Stimulated activated CD8-positive, alpha-beta memory T cell treated with anti-CD3 and anti-CD28 coated beads, Interleukin-12 subunit alpha, Interleukin-12 subunit beta, amount 100 ng/mL, for 24 hours (primary cell): ENCODE measurements around the gene OR10J4.
"Not testable (repeated sequence)": the region's sequence is repeated elsewhere in the genome, so short reads cannot be mapped to it uniquely, and the experiment has no call there.

ENCODE experiments used
- DNase-seq: peaks from one replicate; pipeline ENCODE4 v3.0.0-alpha.2; 2020; ENCODE audit errors: extremely low read depth

The OR10J4 gene

GRCh38 chr1:159431904-159432303 lies at the start of gene OR10J4:
TSS of gene OR10J4 (plus strand) at chr1:159432204.
- DNase-seq: no peak

- DNase-seq: no peak
Observed at GRCh38 chr1:159406821-159407220, 25.2 kb upstream of the OR10J4 start.

- no peak for DNase-seq
Observed at GRCh38 chr1:159408862-159409400, 23.1 kb upstream of the OR10J4 start.

- DNase-seq: no peak
Observed at GRCh38 chr1:159421821-159422220, 10.2 kb upstream of the OR10J4 start.

- no peak for DNase-seq
Observed at GRCh38 chr1:159428536-159428935, 3.5 kb upstream of the OR10J4 start.

GRCh38 chr1:159429074-159429861 lies 2.7 kb upstream of the OR10J4 start:
- DNase-seq: no peak

- DNase-seq: no peak
Observed at GRCh38 chr1:159430985-159431384, 1.0 kb upstream of the OR10J4 start.

GRCh38 chr1:159436469-159436868 lies 4.5 kb downstream of the OR10J4 start:
- no peak for DNase-seq

- no peak for DNase-seq
Observed at GRCh38 chr1:159439422-159439821, 7.4 kb downstream of the OR10J4 start, which contains the start of gene OR10J1. TSS of gene OR10J1 (plus strand) at chr1:159439722. CDS start at chr1:159439792, 70 bp downstream.

- no peak for DNase-seq
Observed at GRCh38 chr1:159441360-159441759, 9.4 kb downstream of the OR10J4 start.

- no peak for DNase-seq
Observed at GRCh38 chr1:159442428-159442827, 10.4 kb downstream of the OR10J4 start.

- DNase-seq: no peak
Observed at GRCh38 chr1:159443066-159443750, 11.2 kb downstream of the OR10J4 start.

- no peak for DNase-seq
Observed at GRCh38 chr1:159444511-159444910, 12.5 kb downstream of the OR10J4 start.

GRCh38 chr1:159448181-159448580 lies 16.2 kb downstream of the OR10J4 start:
- DNase-seq: no peak

GRCh38 chr1:159449605-159450004 lies 17.6 kb downstream of the OR10J4 start:
- not testable (repeated sequence) for DNase-seq

GRCh38 chr1:159459551-159459950 lies 27.5 kb downstream of the OR10J4 start:
- no peak for DNase-seq

GRCh38 chr1:159465191-159465603 lies 33.2 kb downstream of the OR10J4 start:
- DNase-seq: no peak

GRCh38 chr1:159468321-159468720 lies 36.3 kb downstream of the OR10J4 start:
- DNase-seq: no peak

GRCh38 chr1:159469921-159470533 lies 38.0 kb downstream of the OR10J4 start:
- no peak for DNase-seq

- no peak for DNase-seq
Observed at GRCh38 chr1:159473335-159473734, 41.3 kb downstream of the OR10J4 start.

GRCh38 chr1:159474926-159475325 lies 42.9 kb downstream of the OR10J4 start:
- DNase-seq: no peak
